GM18858 (cell line): ENCODE measurements around the gene MKKS.
"Not testable (repeated sequence)": the region's sequence is repeated elsewhere in the genome, so short reads cannot be mapped to it uniquely, and the experiment has no call there.

Source experiments
- ATAC-seq: cut with Tn5 transposase; IDR thresholded peaks from one replicate; pipeline ENCODE4 v1.9.1; 2021; ENCODE audit not compliant: unreplicated experiment

MKKS gene

DNA sequence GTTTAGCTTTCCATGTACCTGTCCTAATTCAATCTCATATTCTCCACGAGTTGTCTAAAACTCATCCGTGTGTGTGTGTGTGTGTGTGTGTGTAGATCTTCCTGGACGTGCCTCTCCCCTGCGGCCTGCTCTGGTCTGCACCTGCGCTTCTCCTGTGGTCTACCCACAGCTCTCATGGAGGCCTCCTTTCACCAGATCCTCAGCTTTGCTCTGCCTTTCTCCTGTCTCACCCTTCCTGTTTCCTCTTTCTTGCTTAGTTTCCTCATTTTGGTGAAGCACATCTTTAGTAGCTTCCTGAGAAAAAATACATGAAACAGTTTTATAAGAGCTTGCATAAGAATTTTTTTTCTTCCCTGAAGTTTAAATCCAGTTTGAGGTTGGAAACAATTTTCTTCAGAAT, 19.2 kb upstream of the MKKS start:
- peak; percentile 87 for ATAC-seq

DNA sequence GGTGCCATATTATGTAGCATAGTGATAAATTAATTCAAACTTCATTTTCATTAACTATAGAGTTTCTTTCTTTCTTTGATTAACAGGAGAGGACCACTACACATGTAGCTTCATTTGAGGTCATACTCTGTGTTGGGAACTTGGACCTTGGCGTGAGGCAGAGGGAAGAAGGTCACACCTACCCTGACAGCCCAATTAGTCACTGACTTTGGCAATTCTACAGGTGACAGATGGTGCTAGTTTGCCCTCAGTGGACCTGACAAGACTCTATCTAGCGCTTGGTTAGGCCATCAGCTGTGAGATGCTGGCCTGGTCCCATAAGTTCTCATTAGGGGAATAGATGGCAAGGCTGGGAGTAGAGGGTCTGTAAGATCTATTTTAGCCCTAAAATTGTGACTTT, 15.2 kb upstream of the MKKS start:
- ATAC-seq: no peak

DNA sequence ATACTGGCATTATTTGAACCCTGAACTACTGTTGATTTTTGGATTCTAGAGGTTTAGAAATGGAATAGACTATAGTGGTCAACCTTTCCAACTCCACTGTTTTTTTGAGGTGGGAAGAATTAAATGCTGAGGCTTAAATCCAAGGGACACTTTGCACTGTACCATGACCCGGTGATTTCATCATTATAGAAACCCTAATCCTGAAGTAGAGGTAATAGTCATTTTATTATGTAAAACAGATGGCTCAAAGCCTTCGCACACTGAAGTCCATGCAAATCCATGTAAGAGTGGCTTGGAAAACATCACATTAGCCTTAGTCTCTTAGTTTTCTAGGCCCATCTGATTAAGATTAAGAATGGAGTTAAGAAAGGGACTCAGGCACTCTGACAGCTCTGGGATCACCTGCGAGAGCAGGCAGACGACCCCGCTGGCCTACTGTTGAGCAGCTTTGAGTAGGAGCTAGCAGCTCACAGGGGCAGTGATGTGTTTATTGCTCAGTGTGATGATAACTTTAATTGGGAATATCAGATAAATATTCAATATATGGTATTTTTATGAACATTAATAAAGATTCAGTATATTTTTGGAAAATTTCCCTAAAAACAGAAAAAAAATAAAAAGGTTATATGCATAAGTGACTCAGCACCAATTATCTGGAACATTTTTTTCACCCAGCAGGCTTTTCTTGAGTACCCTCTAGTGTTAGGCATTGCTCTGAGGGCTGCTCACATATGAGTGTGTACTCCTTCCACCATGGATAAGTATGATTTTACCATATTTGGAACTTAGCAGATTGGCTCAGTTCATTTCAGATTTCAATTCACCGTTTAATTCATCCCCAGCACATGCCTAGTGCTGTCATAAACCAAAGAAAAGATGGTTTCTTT, 14.5 kb upstream of the MKKS start:
- no peak for ATAC-seq

DNA sequence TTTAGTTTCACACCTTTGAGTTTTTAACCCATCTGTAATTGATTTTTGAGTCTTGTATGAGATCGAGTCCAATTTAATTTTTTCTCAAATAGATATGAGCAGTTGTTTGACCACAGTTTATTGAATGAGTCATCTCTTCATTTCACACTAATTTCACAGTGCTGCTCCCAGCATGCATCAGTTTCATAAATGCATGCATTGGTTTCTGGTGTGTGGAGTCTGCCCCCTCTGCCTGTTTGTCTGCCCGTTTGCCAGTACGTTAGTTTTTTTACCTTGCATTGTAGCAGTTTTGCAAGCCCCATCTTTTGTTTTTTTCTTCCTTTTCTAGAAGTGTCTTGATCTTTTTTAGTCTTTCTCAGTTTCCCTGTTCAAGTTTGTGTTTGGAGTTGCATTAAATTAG, 13.0 kb upstream of the MKKS start:
- peak; percentile 99 for ATAC-seq

DNA sequence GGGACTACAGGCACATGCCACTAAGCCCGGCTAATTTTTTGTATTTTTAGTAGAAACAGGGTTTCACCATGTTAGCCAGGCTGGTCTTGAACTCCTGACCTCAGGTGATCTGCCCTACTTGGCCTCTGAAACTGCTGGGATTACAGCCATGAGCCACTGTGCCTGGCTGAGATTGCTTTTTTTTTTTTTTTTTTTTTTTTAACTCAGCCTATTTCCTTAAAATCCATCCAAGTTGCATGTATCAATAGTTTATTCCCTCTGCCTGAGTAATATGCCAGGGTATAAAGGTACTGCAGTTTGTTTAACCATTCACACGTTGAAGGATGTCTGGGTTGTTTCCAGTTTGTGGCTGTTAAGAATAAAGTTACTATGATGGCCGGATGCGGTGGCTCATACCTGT, 11.7 kb upstream of the MKKS start:
- no peak for ATAC-seq

DNA sequence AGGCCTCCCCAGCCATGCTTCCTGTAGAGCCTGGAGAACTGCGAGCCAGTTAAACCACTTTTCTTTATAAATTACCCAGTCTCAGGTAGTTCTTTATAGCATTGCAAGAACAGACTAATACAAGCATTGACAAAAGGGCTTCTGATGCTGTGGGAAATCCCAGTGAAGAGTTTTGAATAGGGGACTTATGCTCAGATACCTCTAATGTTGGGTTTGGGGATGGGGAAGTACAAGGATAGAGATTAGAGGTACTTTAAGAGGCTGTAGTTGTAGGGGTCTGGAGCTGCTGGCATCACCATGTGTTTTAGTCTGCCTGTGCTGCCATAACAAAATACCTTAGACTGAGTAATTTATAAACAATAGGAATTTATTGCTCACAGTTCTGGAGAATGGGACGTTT, 9.9 kb upstream of the MKKS start:
- ATAC-seq: no peak

DNA sequence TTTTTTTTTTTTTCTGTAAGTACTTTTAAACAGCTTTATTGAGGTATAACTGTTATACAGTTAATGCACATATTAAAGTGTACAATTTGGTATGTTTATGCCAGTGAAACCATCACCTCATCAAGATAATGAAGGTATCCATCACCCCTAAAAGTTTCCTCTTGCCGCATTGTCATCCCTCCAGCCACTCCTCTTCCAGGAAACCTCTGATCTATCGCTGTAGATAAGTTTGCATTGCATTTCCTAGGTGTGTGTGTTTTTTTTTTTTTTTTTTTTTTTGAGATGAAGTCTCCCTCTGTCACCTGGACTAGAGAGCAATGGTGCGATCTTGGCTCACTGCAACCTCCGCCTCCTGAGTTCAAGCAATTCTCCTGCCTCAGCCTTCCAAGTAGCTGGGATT, 4.2 kb upstream of the MKKS start:
- ATAC-seq: no peak

DNA sequence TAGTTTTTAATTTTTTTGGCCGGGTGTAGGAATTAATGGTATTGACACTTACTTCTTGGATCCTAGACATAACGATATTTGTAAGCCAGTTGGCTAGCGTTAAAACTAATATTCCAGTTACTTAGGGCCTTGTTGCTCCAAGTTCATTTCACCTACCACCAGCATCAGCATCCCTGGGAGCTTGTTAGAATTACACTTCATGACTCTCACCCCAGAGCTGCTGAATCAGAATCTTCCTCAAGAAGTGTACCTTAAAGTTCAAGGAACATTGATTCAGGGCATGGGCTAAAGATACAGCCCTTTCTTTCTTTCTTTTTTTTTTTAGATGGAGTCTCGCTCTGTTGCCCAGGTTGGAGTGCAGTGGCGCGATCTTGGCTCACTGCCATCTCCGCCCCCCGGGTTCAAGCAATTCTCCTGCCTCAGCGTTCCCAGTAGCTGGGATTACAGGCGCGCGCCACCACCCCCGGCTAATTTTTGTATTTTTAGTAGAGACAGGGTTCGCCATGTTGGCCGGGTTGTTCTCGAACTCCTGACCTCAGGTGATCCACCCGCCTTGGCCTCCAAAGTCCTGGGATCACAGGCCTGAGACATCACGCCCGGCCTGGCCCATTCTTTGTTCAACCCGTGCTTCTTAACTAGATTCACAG, 2.2 kb upstream of the MKKS start:
- ATAC-seq: no peak

DNA sequence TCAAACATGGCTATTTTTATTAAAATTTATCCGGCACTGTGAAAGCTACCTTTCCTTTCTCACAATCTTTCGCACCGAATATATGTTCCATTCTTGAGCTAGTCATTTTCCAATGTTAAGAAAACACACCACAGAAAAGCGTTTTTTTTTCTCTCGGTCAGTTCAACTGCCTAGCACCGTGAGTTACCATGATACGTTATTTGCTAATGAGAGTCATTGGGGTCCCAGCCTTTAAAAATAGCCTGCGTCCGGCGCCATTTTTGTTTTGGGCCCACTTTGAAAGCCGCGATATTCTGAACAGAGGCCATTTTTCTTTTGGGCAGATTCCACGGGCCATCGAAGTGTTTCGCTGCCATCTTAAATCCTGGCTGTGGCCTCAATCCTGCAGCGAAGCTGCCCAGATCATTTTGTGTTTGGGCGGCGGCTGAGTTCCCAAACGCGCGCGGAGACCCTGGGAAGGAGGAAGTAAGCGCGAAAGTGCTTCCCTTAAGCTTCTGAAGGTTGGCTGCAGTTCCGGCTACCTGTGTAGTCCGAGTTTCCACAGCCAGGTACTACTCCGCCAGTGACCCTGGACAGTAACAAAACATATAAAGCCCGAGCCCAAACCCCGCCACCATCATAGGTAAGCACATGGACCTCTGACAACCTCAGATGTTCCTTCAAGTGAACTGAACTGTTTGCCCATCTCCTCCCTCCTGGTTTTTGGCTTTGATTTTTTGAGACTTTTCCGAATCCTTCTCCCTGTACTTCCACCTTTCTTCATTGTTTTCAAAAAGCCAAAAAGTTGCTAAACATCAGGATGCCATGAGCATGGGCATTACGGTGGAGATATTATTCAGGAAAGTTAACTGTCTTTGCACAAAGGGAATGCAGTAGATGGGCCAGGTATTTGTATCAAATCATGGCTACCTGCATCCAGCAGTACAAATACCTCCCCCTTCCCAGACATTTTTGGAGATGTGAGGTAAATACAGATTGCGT, 1.1 kb upstream of the MKKS start, which contains the start of gene SLX4IP:
TSS of gene SLX4IP (plus strand) at position 474 of the 981 bp plus-strand sequence. CDS start 22,900 bp downstream, outside the sequence.
- peak; percentile 48 for ATAC-seq

DNA sequence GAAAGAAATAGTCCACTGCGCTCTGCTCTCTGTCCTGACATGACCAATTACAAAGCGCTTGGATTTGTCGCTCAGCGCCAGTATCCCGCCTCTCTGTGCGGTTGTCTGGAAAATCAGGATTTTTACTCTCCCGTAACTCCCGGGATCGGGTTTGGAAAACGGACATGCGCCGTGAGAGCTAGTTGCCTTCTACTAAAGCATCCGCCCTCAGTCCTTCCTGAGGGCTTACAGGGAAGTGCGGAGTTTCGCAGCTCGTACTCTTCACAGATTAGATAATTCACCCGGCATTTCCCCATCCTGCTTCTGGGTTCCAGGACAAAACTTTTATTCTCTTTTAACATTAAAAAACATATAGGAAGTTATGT, 427 bp upstream of the MKKS start:
- ATAC-seq: peak; percentile 27

DNA sequence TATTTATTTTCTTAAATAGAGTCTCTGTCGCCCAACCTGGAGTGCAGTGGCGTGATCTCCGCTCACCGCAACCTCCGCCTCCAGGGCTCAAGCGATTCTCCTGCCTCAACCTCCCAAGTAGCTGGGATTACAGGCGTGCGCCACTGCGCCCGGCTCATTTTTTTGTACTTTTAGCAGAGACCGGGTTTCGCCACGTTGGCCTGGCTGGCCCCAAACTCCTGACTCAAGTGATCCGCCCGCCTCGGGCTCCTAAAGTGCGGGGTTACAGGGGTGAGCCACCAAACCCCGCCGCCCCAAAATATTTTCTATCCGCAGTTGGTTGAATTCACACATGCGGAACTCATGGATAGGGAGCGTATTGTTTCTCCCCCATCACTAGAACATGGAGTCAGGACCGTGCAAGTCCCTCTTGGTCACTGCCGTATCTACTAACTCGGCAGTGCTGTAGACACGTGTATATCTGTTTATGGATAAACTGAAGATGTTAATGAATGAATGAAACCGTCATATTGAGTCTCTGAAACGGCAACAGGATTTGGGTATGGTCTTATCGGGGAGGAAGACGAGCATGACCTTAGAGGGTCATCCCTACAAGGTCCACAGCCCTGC, 904 bp downstream of the MKKS start:
- no peak for ATAC-seq

DNA sequence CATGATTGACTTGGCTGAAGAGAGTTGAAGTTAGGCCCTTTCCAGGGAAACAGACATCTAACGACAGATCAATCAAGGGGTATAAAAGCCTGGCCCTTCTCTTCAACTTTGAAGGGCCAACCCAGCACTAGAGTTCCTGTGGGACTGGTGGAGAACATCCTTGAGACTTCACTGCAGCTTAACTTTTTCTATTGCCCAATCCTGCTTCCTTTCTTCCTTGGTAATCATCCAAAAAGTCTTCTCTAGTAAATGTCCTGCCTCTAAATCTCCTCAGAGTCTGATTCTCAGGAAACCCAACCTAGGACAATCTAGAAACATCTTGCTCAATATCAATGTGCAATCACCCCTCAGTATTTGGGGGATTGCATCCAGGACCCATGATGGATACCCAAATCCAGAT, 1.9 kb downstream of the MKKS start:
- no peak for ATAC-seq

DNA sequence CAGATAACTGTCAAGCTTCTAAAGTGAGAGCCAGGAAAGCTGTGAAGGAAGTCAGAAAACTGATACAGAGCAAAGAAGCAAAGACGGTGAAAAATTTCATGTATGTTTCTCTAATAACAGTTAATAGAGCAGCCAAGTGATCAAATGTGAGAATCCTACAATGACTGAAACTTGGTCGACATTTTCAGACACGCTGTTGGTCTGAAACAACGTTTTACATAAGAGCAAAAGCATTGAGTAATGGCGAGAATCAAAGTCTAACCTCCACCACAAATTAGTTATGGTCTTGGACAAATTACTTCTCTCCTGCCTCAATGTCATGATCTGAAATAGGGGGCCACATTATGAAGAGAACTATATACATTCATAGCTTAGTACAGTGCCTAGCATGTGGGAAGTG, 3.3 kb downstream of the MKKS start:
- no peak for ATAC-seq

DNA sequence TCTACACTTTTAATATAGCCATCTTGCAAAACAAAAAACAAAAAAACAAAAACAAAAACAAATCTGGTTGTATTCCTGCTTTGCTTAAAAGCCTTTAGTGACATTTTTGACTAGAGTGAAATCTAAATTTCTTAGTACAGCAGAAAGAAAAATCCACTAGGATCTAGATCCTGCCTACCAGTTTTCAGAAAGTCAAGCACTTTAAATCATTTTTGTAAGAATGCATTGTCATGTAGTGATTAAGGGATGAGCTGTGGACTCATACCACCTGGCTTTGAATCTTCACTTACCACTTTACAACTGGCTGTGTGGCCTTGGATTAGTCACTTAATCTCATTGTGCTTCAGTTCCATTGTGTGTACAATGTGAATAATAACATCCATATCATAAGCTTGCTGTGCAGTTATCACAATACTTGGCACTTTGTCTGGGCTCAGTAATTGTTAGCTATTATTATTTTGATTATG, 4.0 kb downstream of the MKKS start:
- ATAC-seq: no peak

DNA sequence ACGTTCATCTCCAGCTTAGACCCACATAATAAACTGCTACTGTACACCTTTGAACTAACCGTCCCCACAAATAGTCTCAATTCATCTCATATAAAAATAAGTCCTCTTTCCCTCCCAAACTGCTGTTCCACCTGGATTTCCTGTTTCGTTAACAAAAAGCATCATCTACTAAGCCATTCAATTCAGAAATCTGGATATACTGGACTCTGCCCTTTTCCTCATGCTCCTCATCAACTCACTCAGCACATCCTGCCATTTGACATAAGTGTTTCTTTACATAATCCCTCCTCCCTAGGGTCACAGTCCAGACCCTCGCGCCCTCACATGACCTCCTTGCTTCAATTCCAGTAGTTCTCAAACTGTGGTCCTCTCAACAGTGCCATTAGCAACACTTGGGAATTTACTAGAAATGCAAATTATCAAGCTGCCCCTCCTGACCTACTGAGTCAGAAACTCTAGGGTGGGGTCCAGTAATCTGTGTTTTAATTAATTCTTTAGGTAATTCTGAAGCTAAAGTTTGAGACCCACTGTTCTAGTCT, 4.5 kb downstream of the MKKS start:
- ATAC-seq: no peak

DNA sequence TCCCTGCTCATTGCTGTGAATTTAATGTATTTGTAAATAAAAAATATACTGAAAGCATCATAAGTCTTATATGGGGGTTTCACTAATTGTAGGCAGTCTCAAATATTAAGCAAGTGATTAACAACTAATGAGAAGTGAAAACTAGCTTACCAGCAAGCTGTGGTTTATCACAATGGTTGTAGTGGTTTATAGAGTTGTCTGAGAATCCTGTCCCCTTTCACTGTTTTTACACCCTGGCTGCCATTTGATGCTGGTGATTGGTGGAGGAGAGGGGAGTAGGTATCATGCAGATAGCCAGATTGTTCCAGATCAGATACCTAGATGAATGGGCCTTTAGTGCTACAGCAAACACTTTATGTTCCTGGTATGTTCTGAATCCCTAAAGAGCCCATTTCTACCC, 6.0 kb downstream of the MKKS start:
- no peak for ATAC-seq

DNA sequence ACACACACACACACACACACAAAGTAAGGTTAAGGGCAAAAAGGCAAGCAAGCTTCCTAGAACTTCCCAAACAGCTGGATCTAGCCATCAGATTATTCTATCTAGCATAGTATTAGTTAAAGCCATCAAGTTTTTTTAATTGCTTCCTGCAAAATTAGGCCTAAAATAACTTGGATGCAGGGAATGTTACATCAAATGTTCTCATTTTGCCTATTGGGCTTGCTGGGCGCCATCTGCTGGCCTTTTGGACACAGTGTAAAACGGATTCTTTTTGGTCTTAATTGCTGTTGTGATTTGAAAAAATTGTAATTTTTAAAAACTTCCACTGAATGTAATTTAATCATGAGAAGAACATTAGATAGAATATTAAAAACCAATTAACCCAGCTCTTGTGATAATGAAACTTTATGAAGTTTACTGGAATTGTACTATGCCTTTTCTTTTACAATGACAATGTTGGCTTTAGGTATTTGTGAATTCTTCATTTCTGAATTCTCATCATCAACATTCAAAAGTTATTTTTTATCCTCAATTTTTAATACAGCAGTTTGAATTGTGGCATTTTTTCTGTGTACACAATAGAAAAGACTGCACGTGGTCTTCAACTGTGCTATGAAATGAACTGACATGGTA, 6.8 kb downstream of the MKKS start:
- no peak for ATAC-seq

DNA sequence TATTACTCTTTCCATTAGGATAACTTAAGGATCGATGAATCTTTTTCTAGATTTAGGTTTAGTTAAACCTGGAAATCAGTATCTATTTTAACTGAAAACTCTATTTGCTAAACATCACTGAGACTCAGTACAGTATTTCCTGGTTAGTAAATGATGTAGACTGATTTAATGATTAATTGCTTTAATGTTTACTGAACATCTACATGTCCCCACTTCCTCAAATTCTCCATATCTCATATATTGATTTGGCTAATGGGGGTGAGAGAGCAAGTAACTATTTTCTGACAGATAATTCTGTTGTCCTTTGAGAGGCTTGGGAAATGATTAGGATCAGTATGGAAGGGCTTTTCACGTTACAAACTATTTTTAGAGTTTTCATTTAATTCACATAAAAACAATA, 10.3 kb downstream of the MKKS start:
- ATAC-seq: peak; percentile 39

DNA sequence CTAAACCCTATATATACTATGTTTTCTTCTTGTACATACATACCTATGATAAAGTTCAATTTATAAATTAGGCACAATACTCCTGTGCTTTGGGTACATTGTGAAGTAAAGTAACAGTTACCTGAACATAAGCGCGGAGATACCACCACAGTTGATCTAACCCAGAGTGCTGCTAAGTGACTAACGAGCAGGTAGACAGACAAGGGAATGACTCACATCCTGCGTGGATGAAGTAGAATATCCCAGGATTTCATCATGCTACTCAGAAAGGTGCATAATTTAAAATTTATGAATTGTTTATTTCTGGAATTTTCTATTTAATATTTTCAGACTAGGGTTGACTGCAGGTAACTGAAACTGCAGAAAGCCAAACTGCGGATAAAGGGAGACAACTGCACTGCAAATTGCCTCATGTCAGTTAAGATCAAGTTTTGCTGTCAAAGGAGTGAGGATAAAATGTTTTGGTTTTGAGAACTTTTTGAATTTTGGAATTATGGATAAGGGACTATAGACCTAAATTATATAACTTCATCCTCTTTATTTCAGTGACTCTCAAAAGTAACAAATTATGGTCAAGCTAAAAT, 14.4 kb downstream of the MKKS start:
- ATAC-seq: no peak

DNA sequence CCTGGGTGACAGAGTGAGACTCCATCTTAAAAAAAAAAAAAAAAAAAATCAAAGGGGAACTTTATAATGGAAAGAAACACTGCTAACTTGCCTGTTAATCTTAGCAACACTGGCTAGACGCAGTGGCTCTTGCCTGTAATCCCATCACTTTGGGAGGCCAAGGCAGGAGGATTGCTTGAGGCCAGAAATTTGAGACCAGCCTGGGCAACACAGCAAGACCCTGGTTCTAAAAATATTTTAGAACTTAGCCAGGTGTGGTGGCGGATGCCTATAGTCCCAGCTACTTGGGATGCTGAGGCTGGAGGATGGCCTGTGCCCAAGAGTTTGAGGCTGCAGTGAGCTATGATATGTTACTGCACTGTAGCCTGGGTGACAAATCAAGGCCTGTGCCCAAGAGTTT, 16.8 kb downstream of the MKKS start:
- ATAC-seq: not testable (repeated sequence)
